Measurements from ENCODE around the gene PRSS2. TPM values are rescaled to one million over a fixed set of nuclear protein-coding genes. Genes with fewer than 3 reads are reported as not detected.

Gene PRSS2
- total RNA-seq, 1 donor from 2014 or later = not detected

DNA sequence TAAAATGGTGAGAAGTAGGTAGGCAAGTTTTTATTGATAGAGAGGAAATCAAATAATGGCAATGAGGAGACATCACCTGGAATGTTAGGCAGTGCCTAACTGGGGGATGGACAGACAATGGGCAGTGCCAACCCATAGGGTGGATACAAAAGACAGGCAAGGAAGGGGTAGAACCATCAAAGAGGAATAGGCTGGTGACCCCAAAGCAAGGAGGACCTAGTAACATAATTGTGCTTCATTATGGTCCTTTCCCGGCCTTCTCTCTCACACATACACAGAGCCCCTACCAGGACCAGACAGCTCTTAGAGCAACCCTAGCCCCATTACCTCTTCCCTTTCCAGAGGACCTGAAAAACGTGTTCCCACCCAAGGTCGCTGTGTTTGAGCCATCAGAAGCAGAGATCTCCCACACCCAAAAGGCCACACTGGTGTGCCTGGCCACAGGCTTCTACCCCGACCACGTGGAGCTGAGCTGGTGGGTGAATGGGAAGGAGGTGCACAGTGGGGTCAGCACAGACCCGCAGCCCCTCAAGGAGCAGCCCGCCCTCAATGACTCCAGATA is 30.0 kb downstream of the PRSS2 start:
- DNase-seq (ENCODE audit: low read depth in 2 of 2) = no peak

DNA sequence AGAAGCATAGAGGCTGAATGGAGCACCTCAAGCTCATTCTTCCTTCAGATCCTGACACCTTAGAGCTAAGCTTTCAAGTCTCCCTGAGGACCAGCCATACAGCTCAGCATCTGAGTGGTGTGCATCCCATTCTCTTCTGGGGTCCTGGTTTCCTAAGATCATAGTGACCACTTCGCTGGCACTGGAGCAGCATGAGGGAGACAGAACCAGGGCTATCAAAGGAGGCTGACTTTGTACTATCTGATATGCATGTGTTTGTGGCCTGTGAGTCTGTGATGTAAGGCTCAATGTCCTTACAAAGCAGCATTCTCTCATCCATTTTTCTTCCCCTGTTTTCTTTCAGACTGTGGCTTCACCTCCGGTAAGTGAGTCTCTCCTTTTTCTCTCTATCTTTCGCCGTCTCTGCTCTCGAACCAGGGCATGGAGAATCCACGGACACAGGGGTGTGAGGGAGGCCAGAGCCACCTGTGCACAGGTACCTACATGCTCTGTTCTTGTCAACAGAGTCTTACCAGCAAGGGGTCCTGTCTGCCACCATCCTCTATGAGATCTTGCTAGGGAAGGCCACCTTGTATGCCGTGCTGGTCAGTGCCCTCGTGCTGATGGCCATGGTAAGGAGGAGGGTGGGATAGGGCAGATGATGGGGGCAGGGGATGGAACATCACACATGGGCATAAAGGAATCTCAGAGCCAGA is 31.0 kb downstream of the PRSS2 start:
- no peak for DNase-seq (ENCODE audit: low read depth in 2 of 2)

DNA sequence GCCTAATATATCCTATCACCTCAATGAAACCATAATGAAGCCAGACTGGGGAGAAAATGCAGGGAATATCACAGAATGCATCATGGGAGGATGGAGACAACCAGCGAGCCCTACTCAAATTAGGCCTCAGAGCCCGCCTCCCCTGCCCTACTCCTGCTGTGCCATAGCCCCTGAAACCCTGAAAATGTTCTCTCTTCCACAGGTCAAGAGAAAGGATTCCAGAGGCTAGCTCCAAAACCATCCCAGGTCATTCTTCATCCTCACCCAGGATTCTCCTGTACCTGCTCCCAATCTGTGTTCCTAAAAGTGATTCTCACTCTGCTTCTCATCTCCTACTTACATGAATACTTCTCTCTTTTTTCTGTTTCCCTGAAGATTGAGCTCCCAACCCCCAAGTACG is 31.5 kb downstream of the PRSS2 start:
- no peak for DNase-seq (ENCODE audit: low read depth in 2 of 2)

DNA sequence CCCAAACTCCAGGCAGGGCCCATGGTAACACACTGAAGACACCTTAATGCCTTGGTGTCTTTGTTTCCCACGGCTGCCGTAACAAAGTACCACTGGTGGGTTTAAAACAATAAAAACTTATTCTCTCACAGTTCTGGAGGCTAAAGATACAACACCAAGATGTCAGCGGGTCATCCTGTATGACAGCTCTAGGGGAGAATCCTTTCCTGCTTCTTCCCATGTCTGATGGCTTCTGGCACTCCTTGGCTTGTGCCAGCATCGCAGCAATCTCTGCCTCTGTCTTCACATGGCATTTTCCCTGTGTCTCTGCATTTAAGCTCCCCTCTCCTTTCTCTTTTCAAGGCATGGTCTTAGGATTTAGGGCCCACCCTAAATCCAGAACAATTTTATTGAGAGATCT is 33.1 kb downstream of the PRSS2 start:
- DNase-seq (ENCODE audit: low read depth in 2 of 2) = no peak

DNA sequence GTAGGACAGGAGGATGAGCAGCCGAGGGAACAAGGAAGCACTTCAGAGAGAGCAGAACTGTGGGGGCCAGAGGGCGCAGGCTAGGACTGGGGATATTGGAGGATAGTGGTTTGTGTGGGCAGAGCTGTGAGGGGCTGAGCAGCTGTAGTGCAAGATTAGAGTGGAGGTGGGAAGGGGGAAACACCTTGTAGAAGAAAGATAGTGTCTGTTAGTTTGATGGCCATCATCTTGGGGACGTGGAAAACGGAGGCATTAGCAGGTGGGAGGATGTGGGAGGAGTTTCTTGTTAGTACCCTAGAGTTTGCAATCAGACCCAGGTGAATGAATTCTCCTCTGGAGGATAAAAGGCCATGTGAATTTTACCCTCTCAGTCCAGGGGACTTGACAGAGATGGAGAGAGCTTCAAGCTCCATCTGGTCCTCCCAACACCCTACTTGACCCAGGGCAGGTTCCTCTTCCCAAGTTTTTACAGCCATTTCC is 34.0 kb downstream of the PRSS2 start:
- no peak for DNase-seq (ENCODE audit: low read depth in 2 of 2)

DNA sequence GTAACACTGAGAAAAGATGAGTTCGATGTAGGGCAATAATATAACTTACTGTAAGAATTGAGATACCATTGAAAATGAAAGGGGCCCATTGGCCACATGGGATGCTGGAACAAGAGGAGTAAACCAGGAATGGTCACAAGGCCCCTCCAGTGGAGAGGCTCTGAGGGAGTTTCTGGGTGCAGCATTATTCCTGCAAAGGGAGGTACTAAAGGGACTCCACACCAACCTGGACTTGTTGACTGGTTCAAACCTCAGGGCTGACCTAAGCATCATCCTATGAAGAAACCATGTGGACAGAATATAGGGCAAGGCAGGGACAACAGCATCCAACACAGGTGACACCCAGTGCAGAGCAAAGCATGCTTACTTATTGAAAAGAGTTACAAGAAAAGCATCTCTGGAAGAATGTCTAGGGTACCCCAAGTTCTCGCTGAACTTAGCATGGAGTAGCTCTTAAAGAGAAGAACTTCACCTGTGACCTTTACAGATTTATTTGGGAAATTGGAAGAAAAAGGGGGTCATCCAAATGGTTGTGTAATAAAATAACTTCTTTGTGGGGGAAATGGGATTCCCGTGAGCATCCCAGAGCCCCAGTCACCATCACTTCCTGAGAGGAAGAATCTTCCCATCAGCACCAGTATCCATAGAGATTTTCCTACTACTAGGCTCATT is 34.7 kb downstream of the PRSS2 start:
- DNase-seq (ENCODE audit: low read depth in 2 of 2) = no peak

DNA sequence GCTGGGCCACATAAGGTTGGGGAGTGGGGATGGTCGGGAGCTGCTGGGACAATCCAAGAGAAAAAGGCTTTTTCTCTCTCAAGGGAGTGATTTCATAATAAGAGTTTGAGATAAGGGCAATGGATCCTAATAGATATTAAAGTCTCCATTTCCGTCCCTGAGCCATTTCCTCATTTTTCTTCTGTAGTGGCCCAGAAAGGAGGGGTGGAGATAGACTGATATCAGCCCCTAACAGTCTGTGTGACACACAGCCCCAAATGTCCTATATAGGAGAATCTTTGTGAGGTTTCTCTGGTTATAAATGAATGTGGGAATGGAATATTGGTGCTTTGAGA is 35.2 kb downstream of the PRSS2 start:
- no peak for DNase-seq (ENCODE audit: low read depth in 2 of 2)

- no peak for DNase-seq (ENCODE audit: low read depth in 2 of 2)
Measured at GRCh38 chr7:142806957-142807356, 36.2 kb downstream of the PRSS2 start.

GRCh38 chr7:142807855-142808460 is 37.2 kb downstream of the PRSS2 start:
- DNase-seq (ENCODE audit: low read depth in 2 of 2) = peak in 1 of 2 donors; percentile 67

GRCh38 chr7:142808461-142808801 is 37.7 kb downstream of the PRSS2 start:
- no peak for DNase-seq (ENCODE audit: low read depth in 2 of 2)

DNA sequence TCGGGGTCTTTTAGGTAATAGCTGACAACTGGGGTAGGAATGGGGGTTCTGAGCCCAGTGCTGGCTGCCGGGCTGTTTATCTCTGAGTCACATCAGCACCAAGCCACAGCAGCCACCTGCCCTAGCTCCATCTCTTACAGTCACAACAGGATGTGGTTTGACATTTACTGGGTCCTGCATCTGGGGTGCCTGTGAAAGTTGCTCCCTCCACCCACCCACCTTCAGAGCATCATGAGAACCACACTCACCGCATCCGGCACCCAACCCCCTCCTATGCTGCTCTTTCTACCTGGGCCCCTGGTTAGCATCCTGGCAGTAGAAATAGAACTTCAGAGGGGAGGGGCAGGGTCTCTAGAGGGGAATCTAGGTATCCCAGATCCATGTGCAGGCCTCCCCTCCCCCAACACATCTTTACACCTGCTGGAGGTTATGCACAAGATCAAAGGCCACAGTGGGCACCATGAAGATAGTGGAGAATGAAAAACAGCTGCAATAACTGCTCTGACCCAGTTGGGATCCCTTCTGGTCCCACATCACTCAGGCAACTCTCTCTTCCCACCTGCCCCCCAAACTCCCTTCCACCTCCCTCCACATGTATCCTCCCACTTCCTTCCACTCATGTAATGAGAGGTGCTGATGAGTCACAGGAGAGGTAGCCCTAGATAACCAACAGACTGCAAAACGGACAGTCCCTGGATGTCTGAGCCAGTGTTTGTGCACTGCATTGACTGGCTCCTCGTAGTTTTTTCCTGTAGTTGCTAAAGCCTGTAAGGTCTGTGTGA is 38.2 kb downstream of the PRSS2 start:
- DNase-seq (ENCODE audit: low read depth in 2 of 2) = peak in 1 of 2 donors; percentile 38

GRCh38 chr7:142809671-142810070 is 38.9 kb downstream of the PRSS2 start:
- DNase-seq (ENCODE audit: low read depth in 2 of 2) = no peak

DNA sequence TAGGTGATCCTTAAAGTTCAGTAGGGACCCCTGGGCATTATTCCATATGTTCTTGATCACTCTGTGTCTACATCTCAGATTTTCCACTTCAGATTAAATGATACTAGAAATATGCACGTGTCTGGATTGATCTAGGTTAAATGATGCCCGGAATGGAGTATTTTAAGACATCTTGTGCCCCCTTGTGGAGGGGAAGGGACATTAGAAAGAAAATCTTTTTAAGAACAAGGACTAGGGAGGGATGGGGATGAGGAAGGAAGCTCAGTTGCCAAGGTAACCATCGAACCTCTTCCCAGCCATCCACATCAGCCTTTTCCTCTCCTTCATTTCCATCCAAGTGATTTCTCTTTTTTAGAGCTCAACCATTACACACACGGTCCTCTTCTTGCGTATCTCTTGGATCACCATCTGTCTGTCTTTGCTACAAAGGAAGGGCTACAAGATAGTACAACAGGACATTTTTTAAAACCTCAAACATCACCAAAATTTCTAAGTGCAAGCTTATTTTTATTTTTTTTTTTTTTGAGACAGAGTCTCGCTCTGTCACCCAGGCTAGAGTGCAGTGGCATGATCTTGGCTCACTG is 40.5 kb downstream of the PRSS2 start:
- DNase-seq (ENCODE audit: low read depth in 2 of 2) = peak in 1 of 2 donors; percentile 53

- DNase-seq (ENCODE audit: low read depth in 2 of 2) = no peak
Measured at GRCh38 chr7:142812437-142813215, 41.9 kb downstream of the PRSS2 start.

DNA sequence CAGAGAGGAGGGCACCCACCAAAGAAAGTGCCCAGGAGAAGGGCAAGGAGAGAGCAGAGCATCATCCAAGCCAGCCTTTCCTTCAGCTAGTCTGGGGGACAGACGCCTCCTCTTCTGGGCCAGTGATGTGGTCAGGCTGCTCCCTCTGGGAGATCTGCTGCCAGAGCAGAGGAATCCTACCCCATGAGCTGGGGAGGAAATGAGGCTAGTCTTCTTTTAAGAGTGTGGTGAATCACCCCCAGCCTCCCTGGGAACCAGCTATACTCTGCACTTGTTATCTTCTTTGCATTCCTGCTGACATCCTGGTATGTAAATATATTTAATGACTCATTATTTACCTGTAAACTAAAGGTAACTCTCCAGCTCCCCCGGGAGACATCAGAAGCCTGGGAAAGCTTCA is 42.5 kb downstream of the PRSS2 start:
- DNase-seq (ENCODE audit: low read depth in 2 of 2) = no peak

- no peak for DNase-seq (ENCODE audit: low read depth in 2 of 2)
Measured at GRCh38 chr7:142813699-142814098, 42.9 kb downstream of the PRSS2 start.

GRCh38 chr7:142814451-142814850 is 43.7 kb downstream of the PRSS2 start:
- no peak for DNase-seq (ENCODE audit: low read depth in 2 of 2)

GRCh38 chr7:142815134-142815533 is 44.4 kb downstream of the PRSS2 start:
- no peak for DNase-seq (ENCODE audit: low read depth in 2 of 2)

- DNase-seq (ENCODE audit: low read depth in 2 of 2) = no peak
Measured at GRCh38 chr7:142817506-142817905, 46.7 kb downstream of the PRSS2 start.

DNA sequence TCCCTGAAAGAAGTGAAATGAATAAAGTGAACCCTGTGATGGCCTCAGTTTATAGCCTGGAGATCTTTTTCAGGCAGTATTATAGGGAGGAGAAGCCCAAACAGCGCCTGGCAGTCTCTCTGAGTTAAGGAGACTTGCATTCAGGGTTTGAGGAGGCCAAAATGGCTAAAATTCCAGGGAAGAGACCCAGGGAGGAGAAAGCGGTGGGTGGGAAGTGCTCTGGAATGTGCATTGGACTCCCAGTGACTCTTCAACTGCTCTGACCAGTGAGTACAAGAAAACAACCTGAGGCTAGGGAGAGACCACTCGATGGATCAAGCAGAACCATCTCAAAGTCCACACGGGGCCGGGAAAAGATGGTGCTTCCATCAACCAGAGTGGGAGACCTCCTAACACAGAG is 48.8 kb downstream of the PRSS2 start:
- DNase-seq (ENCODE audit: low read depth in 2 of 2) = no peak

- no peak for DNase-seq (ENCODE audit: low read depth in 2 of 2)
Measured at GRCh38 chr7:142822714-142823113, 51.9 kb downstream of the PRSS2 start.

All from dermis microvascular lymphatic vessel endothelial cell (primary cell).